GM21447 (cell line): ENCODE results near the gene AFDN.

Source experiments
- ATAC-seq: cut with Tn5 transposase; IDR thresholded peaks from one replicate; pipeline ENCODE4 v1.9.1; 2021; ENCODE audit not compliant: unreplicated experiment

Gene AFDN

GRCh38 chr6:167794161-167795157, 32.3 kb upstream of the AFDN start:
- no peak for ATAC-seq

- no peak for ATAC-seq
Measured at GRCh38 chr6:167795321-167795811, 31.3 kb upstream of the AFDN start.

- no peak for ATAC-seq
Measured at GRCh38 chr6:167795874-167796191, 30.9 kb upstream of the AFDN start.

- ATAC-seq = no peak
Measured at GRCh38 chr6:167796192-167796981, 30.3 kb upstream of the AFDN start.

GRCh38 chr6:167797011-167797471, 29.7 kb upstream of the AFDN start:
- no peak for ATAC-seq

- no peak for ATAC-seq
Measured at GRCh38 chr6:167797476-167798265, 29.0 kb upstream of the AFDN start.

- no peak for ATAC-seq
Measured at GRCh38 chr6:167798453-167798852, 28.3 kb upstream of the AFDN start.

GRCh38 chr6:167799033-167799821, 27.5 kb upstream of the AFDN start:
- no peak for ATAC-seq

GRCh38 chr6:167800549-167800948, 26.2 kb upstream of the AFDN start:
- no peak for ATAC-seq

- no peak for ATAC-seq
Measured at GRCh38 chr6:167801263-167801662, 25.4 kb upstream of the AFDN start.

- no peak for ATAC-seq
Measured at GRCh38 chr6:167802339-167802738, 24.4 kb upstream of the AFDN start.

- ATAC-seq = no peak
Measured at GRCh38 chr6:167803816-167804215, 22.9 kb upstream of the AFDN start.

- ATAC-seq = no peak
Measured at GRCh38 chr6:167804281-167805013, 22.3 kb upstream of the AFDN start.

- ATAC-seq = no peak
Measured at GRCh38 chr6:167805349-167806060, 21.2 kb upstream of the AFDN start.

GRCh38 chr6:167806061-167806700, 20.5 kb upstream of the AFDN start:
- no peak for ATAC-seq

GRCh38 chr6:167807200-167807599, 19.5 kb upstream of the AFDN start:
- ATAC-seq = no peak

GRCh38 chr6:167807756-167808155, 19.0 kb upstream of the AFDN start:
- ATAC-seq = no peak

- ATAC-seq = no peak
Measured at GRCh38 chr6:167811040-167811439, 15.7 kb upstream of the AFDN start.
